ENCODE results near the gene DDAH1. TPM values are rescaled to one million over a fixed set of nuclear protein-coding genes. Genes with fewer than 3 reads are reported as not detected.

The DDAH1 gene
- total and polyA plus RNA-seq, 2 donors (not counting 3 experiments of a cell fraction or from before 2014, with no cell fraction given) = 44.0 to 75.2 TPM

- intact Hi-C loops (cut with micrococcal nuclease) (no loop called here), dilution Hi-C loops (cut with MboI; ENCODE audit: extremely low pct_ligation_motif_present, low sequenced_read_pairs) (no loop called here)
- Histone ChIP-seq H4K20me1 (replicated peaks; ENCODE audit: control insufficient read depth, extremely low read depth, insufficient read depth, low read length) (no peaks in the 10 kb centered on the region), H2AFZ (ENCODE audit: low read depth, low read length) (no peak overlapping the region), H3K4me1 (ENCODE audit: control insufficient read depth, extremely low read depth, insufficient read depth, low read length) (peaks cover 4% of the 10 kb centered on the region), H3K4me2 (ENCODE audit: insufficient read depth, low read length) (no peak overlapping the region), H3K27ac (ENCODE audit: insufficient read depth, low read depth, low read length) (no peak overlapping the region), H3K9ac (replicated peaks; ENCODE audit: extremely low read depth, insufficient read depth, low read length) (no peak overlapping the region), H3K36me3 (ENCODE audit: control insufficient read depth in 2 of 2, extremely low read depth in 1 of 2, insufficient read depth in 2 of 2, low read length in 2 of 2) (peaks cover 0 to 4% of the 10 kb centered on the region in 2 experiments), H3K79me2 (ENCODE audit: control insufficient read depth, insufficient read depth, low read length) (no peaks in the 10 kb centered on the region), H3K27me3 (ENCODE audit: control insufficient read depth in 2 of 2, insufficient read depth in 2 of 2, low read length in 2 of 2) (no peaks in the 10 kb centered on the region), H3K9me3 (replicated peaks; ENCODE audit: control insufficient read depth, insufficient read depth, low read length) (no peaks in the 10 kb centered on the region), H3K4me3 (replicated peaks in 1 of 3; ENCODE audit: insufficient read depth in 1 of 3, low read depth in 1 of 3, low read length in 3 of 3) (no peak overlapping the region), H3K9me1 (replicated peaks; ENCODE audit: control insufficient read depth, extremely low read depth, insufficient read depth, low read length) (no peaks in the 10 kb centered on the region)
- no peak for TF ChIP-seq JUN (IDR thresholded peaks at IDR 0.05; ENCODE audit: borderline replicate concordance, insufficient read depth, insufficient read length, low read depth)
- no peak for TF ChIP-seq POLR2AphosphoS5 (IDR thresholded peaks at IDR 0.05; ENCODE audit: insufficient read depth, low read depth, low read length)
- no peak for TF ChIP-seq MAX (IDR thresholded peaks at IDR 0.05; ENCODE audit: insufficient read depth, insufficient read length)
- no peak for TF ChIP-seq CTCF (IDR thresholded peaks at IDR 0.05; ENCODE audit: extremely low read depth in 1 of 2, insufficient read depth in 1 of 2, low read depth in 1 of 2, low read length in 2 of 2)
- ChIA-PET POLR2A (no interaction called here), CTCF (no interaction called here)
- FAIRE-seq (no peak), DNase-seq (ENCODE audit: low read depth, low spot score) (no peak)
- no TSS peak for BruUV-seq (replicated peaks)
These were observed 15.6 kb upstream of the DDAH1 start for GRCh38 chr1:85480566-85480965.

- Histone ChIP-seq H3K27ac (ENCODE audit: insufficient read depth, low read depth, low read length) (no peak overlapping the region), H3K79me2 (ENCODE audit: control insufficient read depth, insufficient read depth, low read length) (no peaks in the 10 kb centered on the region)
- no peak for FAIRE-seq
These were observed 14.5 kb upstream of the DDAH1 start for GRCh38 chr1:85479491-85479890.

More at GRCh38 chr1:85479491-85479890, 14.5 kb upstream of the DDAH1 start:
- Histone ChIP-seq H2AFZ (ENCODE audit: low read depth, low read length) (no peak overlapping the region), H3K9ac (replicated peaks; ENCODE audit: extremely low read depth, insufficient read depth, low read length) (no peak overlapping the region), H3K4me2 (ENCODE audit: insufficient read depth, low read length) (no peak overlapping the region), H3K9me3 (replicated peaks; ENCODE audit: control insufficient read depth, insufficient read depth, low read length) (no peaks in the 10 kb centered on the region), H3K9me1 (replicated peaks; ENCODE audit: control insufficient read depth, extremely low read depth, insufficient read depth, low read length) (no peaks in the 10 kb centered on the region), H3K36me3 (ENCODE audit: control insufficient read depth in 2 of 2, extremely low read depth in 1 of 2, insufficient read depth in 2 of 2, low read length in 2 of 2) (peaks cover 0 to 4% of the 10 kb centered on the region in 2 experiments), H4K20me1 (replicated peaks; ENCODE audit: control insufficient read depth, extremely low read depth, insufficient read depth, low read length) (no peaks in the 10 kb centered on the region), H3K4me3 (replicated peaks in 1 of 3; ENCODE audit: insufficient read depth in 1 of 3, low read depth in 1 of 3, low read length in 3 of 3) (no peak overlapping the region), H3K27me3 (ENCODE audit: control insufficient read depth in 2 of 2, insufficient read depth in 2 of 2, low read length in 2 of 2) (no peaks in the 10 kb centered on the region), H3K4me1 (ENCODE audit: control insufficient read depth, extremely low read depth, insufficient read depth, low read length) (peaks cover 2% of the 10 kb centered on the region)
- TF ChIP-seq JUN (IDR thresholded peaks at IDR 0.05; ENCODE audit: borderline replicate concordance, insufficient read depth, insufficient read length, low read depth) (no peak), MAX (IDR thresholded peaks at IDR 0.05; ENCODE audit: insufficient read depth, insufficient read length) (no peak), CTCF (IDR thresholded peaks at IDR 0.05; ENCODE audit: extremely low read depth in 1 of 2, insufficient read depth in 1 of 2, low read depth in 1 of 2, low read length in 2 of 2) (no peak), POLR2A (IDR thresholded peaks at IDR 0.05; ENCODE audit: low read depth, low read length) (no peak), FOS (IDR thresholded peaks at IDR 0.05; ENCODE audit: borderline replicate concordance, insufficient read depth, low read length) (no peak), POLR2AphosphoS5 (IDR thresholded peaks at IDR 0.05; ENCODE audit: insufficient read depth, low read depth, low read length) (no peak)
- intact Hi-C loops (cut with micrococcal nuclease) = no loop called here
- POLR2A ChIA-PET = no interaction called here
- no TSS peak for BruUV-seq (replicated peaks)
- dilution Hi-C loops (cut with MboI; ENCODE audit: extremely low pct_ligation_motif_present, low sequenced_read_pairs) = no loop called here
- DNase-seq (ENCODE audit: low read depth, low spot score) = no peak
- CTCF ChIA-PET = no interaction called here
